Natural killer cell (primary cell): Measurements from ENCODE around the gene NTNG2. TPM values are rescaled to one million over a fixed set of nuclear protein-coding genes. Genes with fewer than 3 reads are reported as not detected.

Experiments used
- ATAC-seq, 3 donors: fragments of 150-1000 bp in 2 of 3; fragments of 200-7000 bp in 1 of 3; cut with Tn5 transposase; 1 replicate in 1 of 3; 2 replicates in 2 of 3; pipeline ENCODE4 v1.10.0; 2021; ENCODE audit warnings: mild to moderate bottlenecking in 2 of 3, moderate library complexity in 2 of 3
- DNase-seq, 2 donors: peaks; one replicate each; pipeline versions ENCODE4 v3.0.0 to v3.0.0-alpha.2; 2013 to 2021; ENCODE audit warnings: mixed read lengths in 1 of 2
- H3K27ac ChIP-seq: one replicate; pipeline ENCODE4 v1.5.1; 2013; ENCODE audit warnings: mild to moderate bottlenecking, low read length
- H3K27me3 ChIP-seq: one replicate; pipeline ENCODE4 v1.6.1; 2013; ENCODE audit warnings: low read length; ENCODE audit not compliant: control insufficient read depth, insufficient read depth
- H3K36me3 ChIP-seq: one replicate; pipeline ENCODE4 v1.6.1; 2013; ENCODE audit warnings: low read length; ENCODE audit not compliant: control insufficient read depth, insufficient read depth
- H3K4me1 ChIP-seq: one replicate; pipeline ENCODE4 v1.6.1; 2013; ENCODE audit warnings: low read length; ENCODE audit not compliant: control insufficient read depth, insufficient read depth
- H3K4me3 ChIP-seq: one replicate; pipeline ENCODE4 v1.5.1; 2013; ENCODE audit warnings: low read length
- H3K9me3 ChIP-seq: one replicate; pipeline ENCODE4 v1.6.1; 2013; ENCODE audit warnings: low read length; ENCODE audit not compliant: control insufficient read depth, insufficient read depth
- H3K27ac Mint-ChIP-seq, 2 donors: one replicate each; pipeline ENCODE4 v1.8.0; 2022; ENCODE audit warnings: mild to moderate bottlenecking in 2 of 2, mixed read lengths in 2 of 2, moderate library complexity in 1 of 2
- H3K27me3 Mint-ChIP-seq, 2 donors: one replicate each; pipeline ENCODE4 v1.8.0; 2022; ENCODE audit warnings: low read depth in 2 of 2, mixed read lengths in 2 of 2
- H3K36me3 Mint-ChIP-seq: one replicate; pipeline ENCODE4 v1.8.0; 2022; ENCODE audit warnings: mixed read lengths
- H3K4me1 Mint-ChIP-seq, 2 donors: one replicate each; pipeline ENCODE4 v1.8.0; 2022; ENCODE audit warnings: mixed read lengths in 2 of 2
- H3K4me3 Mint-ChIP-seq: one replicate; pipeline ENCODE4 v1.8.0; 2022; ENCODE audit warnings: mild to moderate bottlenecking, moderate library complexity, mixed read lengths
- H3K9me3 Mint-ChIP-seq, 2 donors: one replicate each; pipeline ENCODE4 v1.8.0; 2022; ENCODE audit warnings: mixed read lengths in 2 of 2
- CTCF ChIP-seq: fragments of 200-600 bp; IDR thresholded peaks from one replicate; pipeline ENCODE4 v1.8.0; 2022; ENCODE audit warnings: antibody characterized with exemption
- WGBS: methylation state at CpG from one replicate; pipeline ENCODE4 v1.1.7; 2013; ENCODE audit warnings: missing lambda C conversion rate; ENCODE audit not compliant: insufficient coverage; 5-methylcytosine and 5-hydroxymethylcytosine counted together
- intact Hi-C: fragments of 100-400 bp; cut with micrococcal nuclease; formaldehyde crosslinking; loops from one replicate; pipeline ENCODE4 v1.14.2; 2022
- total RNA-seq, 4 donors: library from RNA; stranded (reverse); fragments of 120-200 nt in 1 of 4; gene quantifications; one replicate each; pipeline versions ENCODE4 v1.2.3 to v1.2.4, GENCODE V29; 2013 to 2022

NTNG2 gene
- total RNA-seq, 3 donors from 2014 or later (not counting 1 experiment from before 2014, with no cell fraction given): 23.4 to 67.2 (median 32.6) TPM

GRCh38 chr9:132175431-132175830 lies 13.6 kb downstream of the NTNG2 start:
- Mint-ChIP-seq H3K9me3 (no peaks in the 10 kb centered on the region), H3K27me3 (peaks cover 0 to 4% of the 10 kb centered on the region in 2 donors), H3K4me1 (peaks cover 0 to 12% of the 10 kb centered on the region in 2 donors), H3K36me3 (no peaks in the 10 kb centered on the region), H3K4me3 (no peak overlapping the region), H3K27ac (no peak overlapping the region)
- Histone ChIP-seq H3K27ac (no peak overlapping the region), H3K27me3 (no peaks in the 10 kb centered on the region), H3K4me1 (no peaks in the 10 kb centered on the region), H3K36me3 (peaks cover 2% of the 10 kb centered on the region), H3K9me3 (no peaks in the 10 kb centered on the region), H3K4me3 (no peak overlapping the region)
- DNase-seq (no peak), ATAC-seq (no peak)
- 82% methylated on average over 14 of the region's 14 CpGs for WGBS
- TF ChIP-seq CTCF: no peak
- intact Hi-C loops: no loop called here

DNA sequence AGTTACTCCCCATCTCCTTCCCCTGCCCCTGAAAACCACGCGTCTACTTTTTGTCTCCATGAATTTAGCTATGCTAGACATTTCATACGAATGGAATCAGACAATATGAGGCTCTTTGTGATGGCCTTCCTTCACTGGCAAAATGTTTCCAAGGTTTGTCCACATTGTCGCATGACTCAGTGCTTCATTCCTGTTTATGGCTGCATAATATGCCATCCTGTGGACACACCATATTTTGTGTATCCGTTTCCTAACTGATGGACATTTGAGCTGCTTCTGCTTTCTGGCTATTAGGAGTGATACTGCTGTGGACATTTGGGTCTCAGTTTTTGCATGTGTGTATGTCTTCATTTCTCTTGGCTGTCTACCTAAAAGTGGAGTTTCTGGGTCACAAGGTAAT lies 14.5 kb downstream of the NTNG2 start:
- H3K4me1 Mint-ChIP-seq: peaks cover 0 to 12% of the 10 kb centered on the region in 2 donors
- WGBS: 93% methylated on average over 5 of the region's 5 CpGs
- Histone ChIP-seq H3K9me3 (no peaks in the 10 kb centered on the region), H3K4me1 (no peaks in the 10 kb centered on the region), H3K4me3 (no peak overlapping the region), H3K27ac (no peak overlapping the region), H3K27me3 (no peaks in the 10 kb centered on the region), H3K36me3 (peaks cover 2% of the 10 kb centered on the region)
- no peak for TF ChIP-seq CTCF
- intact Hi-C loops: no loop called here
- DNase-seq (no peak), ATAC-seq (no peak)
- no peaks in the 10 kb centered on the region for H3K9me3 Mint-ChIP-seq
- no peak overlapping the region for H3K27ac Mint-ChIP-seq
- H3K27me3 Mint-ChIP-seq: peaks cover 0 to 4% of the 10 kb centered on the region in 2 donors
- H3K36me3 Mint-ChIP-seq: no peaks in the 10 kb centered on the region
- H3K4me3 Mint-ChIP-seq: no peak overlapping the region

DNA sequence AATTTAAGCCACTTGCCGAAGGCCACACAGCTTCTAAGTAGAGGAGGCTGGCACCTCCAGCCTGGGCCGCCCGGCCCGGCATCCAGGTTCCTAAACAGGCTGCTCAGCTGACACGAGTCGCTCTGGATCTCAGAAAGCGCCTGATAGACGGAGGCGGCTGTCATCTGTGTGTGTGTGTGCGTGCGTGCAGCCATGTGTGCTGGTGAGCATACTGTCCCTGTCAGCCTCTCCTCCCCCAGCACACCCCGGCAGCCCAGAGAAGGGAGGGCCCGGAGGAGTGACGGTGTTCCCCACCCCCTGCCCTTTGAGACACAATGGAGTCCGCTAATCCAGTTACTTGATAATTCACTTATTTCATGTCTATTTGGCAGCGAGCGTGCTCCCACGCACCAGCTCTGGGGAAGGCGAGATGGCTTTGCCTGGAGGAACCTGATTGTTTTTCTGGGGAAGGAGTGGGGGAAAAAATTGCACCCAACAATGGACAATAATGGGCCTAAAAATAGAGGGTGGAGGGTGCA lies 20.0 kb downstream of the NTNG2 start:
- H3K9me3 Mint-ChIP-seq: no peaks in the 10 kb centered on the region
- WGBS: 95% methylated on average over 19 of the region's 19 CpGs
- TF ChIP-seq CTCF: no peak
- no peaks in the 10 kb centered on the region for H3K9me3 ChIP-seq
- no peak for DNase-seq
- no peak overlapping the region for H3K4me3 ChIP-seq
- H3K27ac Mint-ChIP-seq: no peak overlapping the region
- H3K4me1 ChIP-seq: no peaks in the 10 kb centered on the region
- no peak overlapping the region for H3K27ac ChIP-seq
- ATAC-seq: no peak
- no peaks in the 10 kb centered on the region for H3K27me3 ChIP-seq
- intact Hi-C loops: no loop called here
- no peaks in the 10 kb centered on the region for H3K4me1 Mint-ChIP-seq
- no peaks in the 10 kb centered on the region for H3K36me3 ChIP-seq
- no peaks in the 10 kb centered on the region for H3K27me3 Mint-ChIP-seq
- no peaks in the 10 kb centered on the region for H3K36me3 Mint-ChIP-seq
- H3K4me3 Mint-ChIP-seq: no peak overlapping the region
